Neural crest cell (in vitro differentiated cells): ENCODE measurements around the gene NOTO. TPM values are rescaled to one million over a fixed set of nuclear protein-coding genes. Genes with fewer than 3 reads are reported as not detected.

Experiments used
- DNase-seq: peaks from one replicate; pipeline ENCODE4 v3.0.0; 2021; ENCODE audit warnings: low read depth, mixed read lengths, low spot score
- H3K27ac Mint-ChIP-seq: one replicate; pipeline ENCODE4 v1.8.0; 2021; ENCODE audit warnings: mild to moderate bottlenecking, mixed read lengths; ENCODE audit not compliant: unreplicated experiment
- H3K27me3 Mint-ChIP-seq: 2 replicates; pipeline ENCODE4 v1.8.0; 2021; ENCODE audit warnings: low read depth, mild to moderate bottlenecking, mixed read lengths
- H3K36me3 Mint-ChIP-seq: 2 replicates; pipeline ENCODE4 v1.8.0; 2021; ENCODE audit warnings: low read depth, mild to moderate bottlenecking, mixed read lengths
- H3K4me1 Mint-ChIP-seq: 2 replicates; pipeline ENCODE4 v1.8.0; 2021; ENCODE audit warnings: mixed read lengths
- H3K4me3 Mint-ChIP-seq: one replicate; pipeline ENCODE4 v1.8.0; 2021; ENCODE audit warnings: mild to moderate bottlenecking, mixed read lengths
- H3K9me3 Mint-ChIP-seq: 2 replicates; pipeline ENCODE4 v1.8.0; 2021; ENCODE audit warnings: mixed read lengths
- CTCF ChIP-seq: fragments of 200-600 bp; sonication (generic); conservative IDR thresholded peaks from 2 replicates; pipeline ENCODE4 v1.5.0; 2021; ENCODE audit warnings: antibody characterized with exemption, mild to moderate bottlenecking
- total RNA-seq: library from RNA; stranded (reverse); gene quantifications from 2 replicates; pipeline ENCODE4 v1.2.1, GENCODE V29; 2021

NOTO gene
- total RNA-seq, 1 donor from 2014 or later = not detected

GRCh38 chr2:73255007-73255644 is 52.8 kb downstream of the NOTO start:
- TF ChIP-seq CTCF = no peak
- H3K27ac Mint-ChIP-seq = no peak overlapping the region
- peak overlapping the region; percentile 19 for H3K4me3 Mint-ChIP-seq
- no peak for DNase-seq
- peaks cover 2% of the 10 kb centered on the region for H3K27me3 Mint-ChIP-seq
- no peaks in the 10 kb centered on the region for H3K4me1 Mint-ChIP-seq
- H3K9me3 Mint-ChIP-seq = no peaks in the 10 kb centered on the region
- H3K36me3 Mint-ChIP-seq = no peaks in the 10 kb centered on the region

DNA sequence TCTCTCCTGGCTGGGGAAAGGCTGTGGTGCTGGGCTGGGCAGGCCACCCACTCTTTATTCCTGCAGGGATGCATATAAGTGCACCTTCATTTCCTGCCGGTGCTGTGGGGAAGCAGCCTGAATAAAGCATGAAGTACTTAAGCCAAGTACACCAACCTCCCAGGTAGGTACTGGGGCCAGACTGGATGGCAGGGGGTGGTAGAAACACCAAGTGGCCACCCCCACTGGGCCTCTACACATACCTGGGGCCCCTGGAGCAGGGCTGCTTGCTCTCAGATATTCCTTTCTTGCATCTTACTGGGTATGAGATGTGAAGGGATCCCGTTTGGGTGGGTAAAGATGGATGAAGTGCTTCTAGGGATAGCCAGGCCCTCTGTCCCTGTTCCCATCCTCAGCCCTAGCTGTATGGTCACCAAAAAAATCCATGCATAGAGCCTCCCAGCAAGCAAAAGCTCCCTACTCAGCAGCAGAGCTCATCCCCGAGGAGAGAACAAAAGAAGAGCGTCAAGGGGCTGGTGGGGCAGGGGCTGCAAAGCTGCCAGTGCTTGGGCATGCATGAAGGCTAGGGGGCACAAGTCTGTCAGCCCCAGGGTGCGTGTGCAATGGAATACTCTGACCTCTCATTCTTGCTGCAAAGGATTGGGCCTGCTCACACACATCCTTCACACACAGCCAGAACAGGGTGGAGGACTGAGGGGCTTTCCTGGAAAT is 53.7 kb downstream of the NOTO start:
- H3K4me1 Mint-ChIP-seq = no peaks in the 10 kb centered on the region
- peaks cover 2% of the 10 kb centered on the region for H3K27me3 Mint-ChIP-seq
- no peaks in the 10 kb centered on the region for H3K9me3 Mint-ChIP-seq
- no peak for DNase-seq
- no peak overlapping the region for H3K27ac Mint-ChIP-seq
- TF ChIP-seq CTCF = no peak
- H3K4me3 Mint-ChIP-seq = no peak overlapping the region
- H3K36me3 Mint-ChIP-seq = no peaks in the 10 kb centered on the region

- H3K27ac Mint-ChIP-seq = no peak overlapping the region
- no peak overlapping the region for H3K4me3 Mint-ChIP-seq
- no peak for DNase-seq
- no peaks in the 10 kb centered on the region for H3K36me3 Mint-ChIP-seq
- H3K27me3 Mint-ChIP-seq = peaks cover 2% of the 10 kb centered on the region
- no peaks in the 10 kb centered on the region for H3K9me3 Mint-ChIP-seq
- TF ChIP-seq CTCF = no peak
- H3K4me1 Mint-ChIP-seq = no peaks in the 10 kb centered on the region
Measured at GRCh38 chr2:73256618-73256922, 54.2 kb downstream of the NOTO start.

DNA sequence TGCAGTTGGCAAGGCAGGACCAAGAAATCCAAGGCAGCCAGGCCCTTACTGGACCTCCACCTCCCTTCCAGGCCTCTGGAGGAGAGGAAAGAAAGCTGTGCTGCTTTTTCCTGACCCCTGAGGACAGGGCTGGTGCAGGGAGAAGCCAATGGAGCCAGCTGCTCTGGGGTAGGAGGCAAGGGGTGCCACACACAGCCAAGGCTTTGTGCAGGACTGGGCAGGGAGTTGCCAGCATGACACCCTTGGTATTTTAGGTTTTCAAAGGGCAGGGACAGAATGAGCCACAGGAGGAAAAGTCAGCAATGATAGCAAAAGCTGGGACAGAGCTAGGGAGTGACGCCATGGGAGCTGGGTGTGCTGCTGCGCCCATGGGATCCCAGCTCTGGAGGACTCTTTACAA is 54.6 kb downstream of the NOTO start:
- Mint-ChIP-seq H3K27me3 (peaks cover 2% of the 10 kb centered on the region), H3K9me3 (no peaks in the 10 kb centered on the region), H3K4me1 (no peaks in the 10 kb centered on the region), H3K36me3 (no peaks in the 10 kb centered on the region), H3K27ac (no peak overlapping the region), H3K4me3 (peak overlapping the region; percentile 6)
- DNase-seq = no peak
- TF ChIP-seq CTCF = no peak

DNA sequence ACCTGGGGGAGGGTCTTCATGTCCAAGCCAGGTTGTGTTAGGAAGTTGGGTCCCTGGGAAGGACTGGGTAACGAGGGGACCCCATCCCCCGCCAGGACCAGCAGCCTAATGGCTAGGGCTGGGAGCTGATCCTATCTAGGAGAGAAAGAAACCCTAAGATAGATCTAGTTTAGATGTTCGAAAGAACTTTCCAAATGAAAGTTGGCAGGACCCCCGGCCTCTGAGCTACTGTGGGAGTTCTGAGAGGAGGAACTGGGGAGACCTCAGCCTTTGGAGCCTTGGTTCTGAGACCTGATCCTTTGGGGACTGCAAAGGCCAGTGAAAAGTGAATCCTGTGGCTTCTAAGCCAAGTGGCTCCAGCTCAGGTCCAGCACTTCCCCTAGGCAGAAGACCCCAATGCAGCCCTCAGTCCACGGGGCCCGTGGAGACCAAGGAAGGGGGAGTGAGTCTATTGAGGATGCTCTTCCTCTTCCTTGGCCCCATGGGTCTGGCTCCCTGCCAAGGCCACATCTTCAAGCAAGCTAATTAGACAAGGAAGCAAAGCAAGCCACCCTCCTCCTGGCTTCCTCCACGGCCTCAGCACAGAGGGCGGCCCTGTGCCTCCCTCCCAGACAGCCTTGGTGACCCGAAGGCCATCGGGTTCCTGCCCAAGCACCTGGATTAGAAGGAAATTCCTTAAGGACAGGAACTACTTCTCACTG is 55.2 kb downstream of the NOTO start:
- Mint-ChIP-seq H3K4me1 (no peaks in the 10 kb centered on the region), H3K27me3 (peaks cover 2% of the 10 kb centered on the region)

More for the DNA sequence above, 55.2 kb downstream of the NOTO start:
- H3K4me3 Mint-ChIP-seq = peak overlapping the region; percentile 6
- H3K9me3 Mint-ChIP-seq = no peaks in the 10 kb centered on the region
- H3K27ac Mint-ChIP-seq = no peak overlapping the region
- TF ChIP-seq CTCF = no peak
- DNase-seq = no peak
- H3K36me3 Mint-ChIP-seq = no peaks in the 10 kb centered on the region
